Neural progenitor cell (in vitro differentiated cells): ENCODE data around the gene GALNT13. TPM values are rescaled to one million over a fixed set of nuclear protein-coding genes. Genes with fewer than 3 reads are reported as not detected.

Experiments used
- DNase-seq: peaks from one replicate; pipeline ENCODE4 v3.0.0-alpha.2; 2016; ENCODE audit warnings: low spot score
- H2AFZ ChIP-seq: fragments of 200-600 bp; sonication (generic); replicated peaks from 2 replicates; pipeline ENCODE4 v1.6.1; 2016; ENCODE audit warnings: antibody characterized with exemption
- H3F3A ChIP-seq: fragments of 200-600 bp; sonication (generic); 2 replicates; pipeline ENCODE4 v1.6.1; 2016; ENCODE audit warnings: antibody characterized with exemption, low read depth
- H3K27ac ChIP-seq: fragments of 200-600 bp; sonication (generic); 2 replicates; pipeline ENCODE4 v1.5.1; 2016; ENCODE audit warnings: mild to moderate bottlenecking
- H3K27me3 ChIP-seq: fragments of 200-600 bp; sonication (generic); 2 replicates; pipeline ENCODE4 v1.6.1; 2016; ENCODE audit warnings: mild to moderate bottlenecking, moderate library complexity
- H3K36me3 ChIP-seq: fragments of 200-600 bp; sonication (generic); 2 replicates; pipeline ENCODE4 v1.5.1; 2016
- H3K4me1 ChIP-seq: fragments of 200-600 bp; sonication (generic); 2 replicates; pipeline ENCODE4 v1.6.1; 2016; ENCODE audit warnings: mixed run types
- H3K4me2 ChIP-seq: fragments of 200-600 bp; sonication (generic); 2 replicates; pipeline ENCODE4 v1.6.1; 2016
- H3K4me3 ChIP-seq: fragments of 200-600 bp; sonication (generic); 2 replicates; pipeline ENCODE4 v1.5.1; 2016
- H3K79me2 ChIP-seq: fragments of 200-600 bp; sonication (generic); 2 replicates; pipeline ENCODE4 v1.6.1; 2016; ENCODE audit warnings: low read depth
- H3K9ac ChIP-seq: fragments of 200-600 bp; sonication (generic); 2 replicates; pipeline ENCODE4 v1.6.1; 2016
- H3K9me3 ChIP-seq: fragments of 200-600 bp; sonication (generic); 2 replicates; pipeline ENCODE4 v1.5.1; 2016; ENCODE audit warnings: low read depth
- H4K20me1 ChIP-seq: fragments of 200-600 bp; sonication (generic); 2 replicates; pipeline ENCODE4 v1.6.1; 2016; ENCODE audit warnings: low read depth
- H3K27ac Mint-ChIP-seq: 3 replicates; pipeline ENCODE4 v1.8.0; 2021; ENCODE audit warnings: mixed read lengths
- H3K27me3 Mint-ChIP-seq: 2 replicates; pipeline ENCODE4 v1.8.0; 2022; ENCODE audit warnings: low read depth, mild to moderate bottlenecking, inconsistent platforms, moderate library complexity, mixed read lengths; ENCODE audit not compliant: insufficient read depth
- H3K36me3 Mint-ChIP-seq: 3 replicates; pipeline ENCODE4 v1.8.0; 2021; ENCODE audit warnings: mixed read lengths
- H3K4me1 Mint-ChIP-seq: 3 replicates; pipeline ENCODE4 v1.8.0; 2021; ENCODE audit warnings: mixed read lengths
- H3K4me3 Mint-ChIP-seq: 3 replicates; pipeline ENCODE4 v1.8.0; 2021; ENCODE audit warnings: mild to moderate bottlenecking, moderate library complexity, mixed read lengths
- H3K9me3 Mint-ChIP-seq: 3 replicates; pipeline ENCODE4 v1.8.0; 2020; ENCODE audit warnings: mixed read lengths
- EZH2 ChIP-seq: fragments of 200-600 bp; sonication (generic); IDR thresholded peaks from 2 replicates; pipeline ENCODE4 v1.6.1; 2017; ENCODE audit warnings: antibody characterized with exemption, mild to moderate bottlenecking, moderate library complexity
- EZH2phosphoT487 ChIP-seq: fragments of 200-600 bp; sonication (generic); IDR thresholded peaks from 2 replicates; pipeline ENCODE4 v1.6.1; 2017; ENCODE audit warnings: antibody characterized with exemption
- total RNA-seq: library from RNA; depleted of rRNA; stranded (reverse); fragments of >200 nt; gene quantifications from 2 replicates; pipeline ENCODE4 v1.2.3, GENCODE V29; 2015; ENCODE audit warnings: low replicate concordance
- TF ChIP-seq, protein P1 (sequence below): fragments of 200-600 bp; sonication (generic); IDR thresholded peaks from 2 replicates; pipeline ENCODE4 v1.5.1; 2017; ENCODE audit warnings: antibody characterized with exemption, mild to moderate bottlenecking

GALNT13 gene
- total RNA-seq, 1 donor from 2014 or later: 5.9 TPM

DNA sequence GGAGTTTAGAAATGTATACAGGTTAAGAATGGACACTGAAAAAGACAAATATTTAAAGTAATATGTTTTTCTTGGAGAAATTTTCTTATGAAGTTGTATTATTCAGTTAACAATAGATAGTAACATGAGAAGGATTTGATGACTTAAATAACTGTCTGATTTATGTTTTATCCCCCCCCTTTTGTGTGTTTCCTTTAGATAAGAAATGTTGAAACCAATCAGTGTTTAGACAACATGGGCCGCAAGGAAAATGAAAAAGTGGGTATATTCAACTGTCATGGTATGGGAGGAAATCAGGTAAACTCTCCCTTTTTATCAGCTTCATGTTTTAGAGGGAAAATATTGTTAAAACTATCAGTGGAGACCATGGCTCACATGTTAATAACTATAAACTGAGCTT is 537.1 kb downstream of the GALNT13 start:
- H3K27me3 Mint-ChIP-seq: no peaks in the 10 kb centered on the region
- Histone ChIP-seq H3K79me2 (no peaks in the 10 kb centered on the region), H3K9ac (no peak overlapping the region), H2AFZ (no peak overlapping the region), H3K27ac (no peak overlapping the region), H3K4me1 (no peaks in the 10 kb centered on the region), H3K27me3 (no peaks in the 10 kb centered on the region), H3K36me3 (no peaks in the 10 kb centered on the region), H3K4me3 (no peak overlapping the region), H3K4me2 (no peak overlapping the region), H3F3A (no peaks in the 10 kb centered on the region), H4K20me1 (no peaks in the 10 kb centered on the region), H3K9me3 (no peaks in the 10 kb centered on the region)
- no peaks in the 10 kb centered on the region for H3K4me1 Mint-ChIP-seq
- H3K36me3 Mint-ChIP-seq: no peaks in the 10 kb centered on the region
- no peak overlapping the region for H3K27ac Mint-ChIP-seq
- TF ChIP-seq, protein P1, sequence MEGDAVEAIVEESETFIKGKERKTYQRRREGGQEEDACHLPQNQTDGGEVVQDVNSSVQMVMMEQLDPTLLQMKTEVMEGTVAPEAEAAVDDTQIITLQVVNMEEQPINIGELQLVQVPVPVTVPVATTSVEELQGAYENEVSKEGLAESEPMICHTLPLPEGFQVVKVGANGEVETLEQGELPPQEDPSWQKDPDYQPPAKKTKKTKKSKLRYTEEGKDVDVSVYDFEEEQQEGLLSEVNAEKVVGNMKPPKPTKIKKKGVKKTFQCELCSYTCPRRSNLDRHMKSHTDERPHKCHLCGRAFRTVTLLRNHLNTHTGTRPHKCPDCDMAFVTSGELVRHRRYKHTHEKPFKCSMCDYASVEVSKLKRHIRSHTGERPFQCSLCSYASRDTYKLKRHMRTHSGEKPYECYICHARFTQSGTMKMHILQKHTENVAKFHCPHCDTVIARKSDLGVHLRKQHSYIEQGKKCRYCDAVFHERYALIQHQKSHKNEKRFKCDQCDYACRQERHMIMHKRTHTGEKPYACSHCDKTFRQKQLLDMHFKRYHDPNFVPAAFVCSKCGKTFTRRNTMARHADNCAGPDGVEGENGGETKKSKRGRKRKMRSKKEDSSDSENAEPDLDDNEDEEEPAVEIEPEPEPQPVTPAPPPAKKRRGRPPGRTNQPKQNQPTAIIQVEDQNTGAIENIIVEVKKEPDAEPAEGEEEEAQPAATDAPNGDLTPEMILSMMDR: no peak
- no peak overlapping the region for H3K4me3 Mint-ChIP-seq
- no peaks in the 10 kb centered on the region for H3K9me3 Mint-ChIP-seq
- DNase-seq: no peak

DNA sequence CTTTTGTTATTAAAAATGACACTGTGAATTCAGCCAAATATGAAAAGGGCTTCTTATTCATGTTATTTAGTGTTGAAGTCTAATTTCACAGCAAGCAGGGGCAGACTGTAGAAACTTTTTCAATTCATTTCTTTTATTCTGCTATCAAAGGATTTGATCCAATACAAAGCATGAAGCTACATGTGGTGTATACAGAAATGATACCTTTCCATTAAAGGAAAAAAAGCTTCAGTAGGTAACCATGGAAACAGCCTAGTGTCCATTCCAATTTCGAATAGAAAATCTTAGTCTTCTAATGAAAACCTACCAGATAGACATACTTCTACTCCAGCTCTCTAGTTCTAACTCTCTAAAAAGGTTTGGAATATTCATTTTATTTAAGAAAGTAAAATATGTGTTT is 550.5 kb downstream of the GALNT13 start:
- Histone ChIP-seq H3F3A (no peaks in the 10 kb centered on the region), H2AFZ (no peak overlapping the region), H3K27me3 (no peaks in the 10 kb centered on the region), H3K4me1 (no peaks in the 10 kb centered on the region), H3K4me2 (no peak overlapping the region), H4K20me1 (no peaks in the 10 kb centered on the region), H3K36me3 (no peaks in the 10 kb centered on the region), H3K4me3 (no peak overlapping the region), H3K79me2 (no peaks in the 10 kb centered on the region), H3K9me3 (no peaks in the 10 kb centered on the region), H3K27ac (no peak overlapping the region), H3K9ac (no peak overlapping the region)
- no peaks in the 10 kb centered on the region for H3K27me3 Mint-ChIP-seq
- no peak overlapping the region for H3K4me3 Mint-ChIP-seq
- H3K4me1 Mint-ChIP-seq: peaks cover 5% of the 10 kb centered on the region
- no peak for DNase-seq
- H3K9me3 Mint-ChIP-seq: no peaks in the 10 kb centered on the region
- no peak overlapping the region for H3K27ac Mint-ChIP-seq
- H3K36me3 Mint-ChIP-seq: no peaks in the 10 kb centered on the region
- TF ChIP-seq EZH2 (no peak), EZH2phosphoT487 (no peak)
- TF ChIP-seq, protein P1: no peak

DNA sequence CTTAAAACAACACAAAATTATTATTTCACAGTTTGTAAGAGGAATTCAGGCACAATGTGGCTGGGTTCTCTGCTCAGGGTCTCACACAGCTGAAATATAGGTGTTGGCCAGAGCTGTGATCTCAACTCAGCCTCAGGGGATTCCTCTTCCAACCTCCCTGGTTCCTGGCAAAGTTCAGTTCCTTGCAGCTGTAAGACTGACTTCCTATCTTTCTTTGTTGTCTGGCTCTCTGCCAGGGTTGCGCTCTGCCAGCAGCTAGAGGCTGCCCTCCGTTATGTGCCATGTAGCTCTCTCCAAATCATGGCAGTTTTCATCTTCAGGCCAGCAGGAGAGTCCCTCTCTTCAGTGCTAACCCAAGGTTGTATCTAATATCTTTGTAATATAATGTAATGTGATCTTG is 554.3 kb downstream of the GALNT13 start:
- Histone ChIP-seq H3K36me3 (no peaks in the 10 kb centered on the region), H3K79me2 (no peaks in the 10 kb centered on the region), H3K27me3 (no peaks in the 10 kb centered on the region), H3K27ac (no peak overlapping the region), H4K20me1 (no peaks in the 10 kb centered on the region), H3K4me2 (no peak overlapping the region), H3K9me3 (no peaks in the 10 kb centered on the region), H3K4me1 (no peaks in the 10 kb centered on the region), H3K9ac (no peak overlapping the region), H2AFZ (no peak overlapping the region), H3K4me3 (no peak overlapping the region), H3F3A (no peaks in the 10 kb centered on the region)
- no peaks in the 10 kb centered on the region for H3K9me3 Mint-ChIP-seq
- peaks cover 5% of the 10 kb centered on the region for H3K4me1 Mint-ChIP-seq
- no peak overlapping the region for H3K4me3 Mint-ChIP-seq
- DNase-seq: no peak
- H3K27ac Mint-ChIP-seq: no peak overlapping the region
- H3K27me3 Mint-ChIP-seq: no peaks in the 10 kb centered on the region
- no peaks in the 10 kb centered on the region for H3K36me3 Mint-ChIP-seq
- no peak for TF ChIP-seq EZH2phosphoT487
- TF ChIP-seq EZH2: no peak
- TF ChIP-seq, protein P1: no peak

DNA sequence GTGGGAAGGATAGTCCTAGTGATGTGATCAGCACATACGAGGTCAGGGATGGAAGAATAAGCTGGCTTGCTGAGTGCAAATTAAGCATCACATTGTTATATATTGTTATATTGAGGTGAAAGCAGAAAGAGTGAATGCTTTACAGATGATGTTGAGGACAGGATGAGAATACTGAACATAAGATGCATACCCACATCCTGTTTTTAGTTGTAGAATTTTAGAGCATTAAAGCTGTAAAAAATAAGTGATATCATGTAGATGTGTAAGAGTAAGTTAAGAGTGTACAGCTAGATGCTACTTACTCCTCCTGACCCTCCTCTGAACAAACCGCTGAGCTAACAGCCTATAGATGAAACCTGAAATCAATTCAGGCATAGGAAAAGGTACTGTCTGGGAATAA is 555.7 kb downstream of the GALNT13 start:
- H3K9me3 Mint-ChIP-seq: peaks cover 2% of the 10 kb centered on the region
- Histone ChIP-seq H3K36me3 (no peaks in the 10 kb centered on the region), H3K9me3 (no peaks in the 10 kb centered on the region), H3K27ac (no peak overlapping the region), H3K27me3 (no peaks in the 10 kb centered on the region), H3F3A (no peaks in the 10 kb centered on the region), H4K20me1 (no peaks in the 10 kb centered on the region), H2AFZ (no peak overlapping the region), H3K4me3 (no peak overlapping the region), H3K4me2 (no peak overlapping the region), H3K9ac (no peak overlapping the region), H3K4me1 (no peaks in the 10 kb centered on the region), H3K79me2 (no peaks in the 10 kb centered on the region)
- DNase-seq: no peak
- no peaks in the 10 kb centered on the region for H3K27me3 Mint-ChIP-seq
- no peaks in the 10 kb centered on the region for H3K4me1 Mint-ChIP-seq
- no peak overlapping the region for H3K4me3 Mint-ChIP-seq
- H3K27ac Mint-ChIP-seq: no peak overlapping the region
- TF ChIP-seq EZH2phosphoT487 (no peak), EZH2 (no peak)
- TF ChIP-seq, protein P1: no peak
- H3K36me3 Mint-ChIP-seq: no peaks in the 10 kb centered on the region
